Karpas-422 (cell line): ENCODE data around the gene MAPKAP1. TPM values are rescaled to one million over a fixed set of nuclear protein-coding genes. Genes with fewer than 3 reads are reported as not detected.
A peak's percentile ranks its signal among the peaks of the same experiment; 100 is the strongest.

Source experiments
- DNase-seq: peaks from one replicate; pipeline ENCODE4 v3.0.0-alpha.2; 2015
- H2AFZ ChIP-seq: fragments of 200-600 bp; sonication (generic); 2 replicates; pipeline ENCODE4 v1.6.1; 2014; ENCODE audit warnings: antibody characterized with exemption, low read length, mixed read lengths
- H3K27ac ChIP-seq: fragments of 200-600 bp; sonication (generic); 2 replicates; pipeline ENCODE4 v1.5.1; 2014; ENCODE audit warnings: mild to moderate bottlenecking, low read length, moderate library complexity
- H3K27me3 ChIP-seq: fragments of 200-600 bp; sonication (generic); 2 replicates; pipeline ENCODE4 v1.6.1; 2014; ENCODE audit warnings: low read length, mixed read lengths
- H3K36me3 ChIP-seq: fragments of 200-600 bp; sonication (generic); 2 replicates; pipeline ENCODE4 v1.6.1; 2014; ENCODE audit warnings: low read length, mixed read lengths; ENCODE audit not compliant: insufficient read depth
- H3K4me1 ChIP-seq: fragments of 200-600 bp; sonication (generic); 2 replicates; pipeline ENCODE4 v1.6.1; 2014; ENCODE audit warnings: mild to moderate bottlenecking, low read length, mixed read lengths
- H3K4me2 ChIP-seq: fragments of 200-600 bp; sonication (generic); 2 replicates; pipeline ENCODE4 v1.6.1; 2014; ENCODE audit warnings: low read length, low read depth, mild to moderate bottlenecking; ENCODE audit not compliant: poor library complexity, severe bottlenecking
- H3K4me3 ChIP-seq: fragments of 200-600 bp; sonication (generic); 2 replicates; pipeline ENCODE4 v1.5.1; 2014; ENCODE audit warnings: mild to moderate bottlenecking, antibody characterized with exemption, low read length, mixed read lengths
- H3K79me2 ChIP-seq: fragments of 200-600 bp; sonication (generic); 2 replicates; pipeline ENCODE4 v1.6.1; 2014; ENCODE audit warnings: mild to moderate bottlenecking, low read length, mixed read lengths
- H3K9ac ChIP-seq: fragments of 200-600 bp; sonication (generic); 2 replicates; pipeline ENCODE4 v1.6.0; 2014; ENCODE audit warnings: low read length
- H3K9me2 ChIP-seq: fragments of 200-600 bp; sonication (generic), shearing (Covaris generic); replicated peaks from 2 replicates; pipeline ENCODE4 v1.6.0; 2014; ENCODE audit warnings: mild to moderate bottlenecking, low read length, moderate library complexity; ENCODE audit not compliant: insufficient read depth
- H3K9me3 ChIP-seq: fragments of 300-700, 200-600 bp; sonication (generic); 2 replicates; pipeline ENCODE4 v1.6.1; 2014; ENCODE audit warnings: low read length, mixed read lengths
- H4K20me1 ChIP-seq: fragments of 200-600 bp; sonication (generic); 2 replicates; pipeline ENCODE4 v1.6.1; 2014; ENCODE audit warnings: mild to moderate bottlenecking, antibody characterized with exemption, low read length, low read depth; ENCODE audit not compliant: insufficient read depth
- total RNA-seq: library from RNA; depleted of rRNA; stranded (reverse); fragments of >200 nt; shearing (Covaris generic); gene quantifications from 2 replicates; pipeline ENCODE4 v1.2.3, GENCODE V29; 2014; ENCODE audit warnings: low replicate concordance

The MAPKAP1 gene
- total RNA-seq, 1 experiment from 2014 or later: 62.8 TPM

DNA sequence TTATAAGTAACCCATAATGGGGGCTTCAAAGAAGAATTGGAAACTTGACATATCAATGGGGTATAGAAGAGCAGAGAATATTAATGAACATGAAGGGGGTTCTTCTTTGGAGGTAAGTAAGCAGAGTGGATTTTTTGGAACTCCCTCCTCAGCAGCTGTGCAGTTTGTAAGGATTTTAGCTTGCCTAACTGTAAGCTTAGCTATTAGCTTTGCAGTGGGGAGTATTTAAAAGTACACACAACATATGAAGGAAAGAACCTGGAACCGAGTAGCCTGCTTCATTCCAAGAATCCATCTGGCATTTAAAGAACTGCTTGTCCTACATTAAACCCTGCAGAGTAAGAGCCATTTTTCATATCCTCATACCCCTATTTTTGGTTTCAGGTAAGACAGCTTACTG is 38.0 kb upstream of the MAPKAP1 start:
- no peaks in the 10 kb centered on the region for H3K9me3 ChIP-seq
- H3K9me2 ChIP-seq: no peaks in the 10 kb centered on the region
- H3K79me2 ChIP-seq: no peaks in the 10 kb centered on the region
- no peak overlapping the region for H3K27ac ChIP-seq
- peak overlapping the region; percentile 39; the same call in 1 of the 2 replicates for H2AFZ ChIP-seq
- peak overlapping the region; percentile 91 for H3K4me2 ChIP-seq
- peaks cover 12% of the 10 kb centered on the region; the same call in 1 of the 2 replicates for H4K20me1 ChIP-seq
- no peaks in the 10 kb centered on the region for H3K27me3 ChIP-seq
- H3K4me3 ChIP-seq: no peak overlapping the region
- no peak overlapping the region for H3K9ac ChIP-seq
- H3K4me1 ChIP-seq: peaks cover 25% of the 10 kb centered on the region
- no peak for DNase-seq
- no peaks in the 10 kb centered on the region for H3K36me3 ChIP-seq

DNA sequence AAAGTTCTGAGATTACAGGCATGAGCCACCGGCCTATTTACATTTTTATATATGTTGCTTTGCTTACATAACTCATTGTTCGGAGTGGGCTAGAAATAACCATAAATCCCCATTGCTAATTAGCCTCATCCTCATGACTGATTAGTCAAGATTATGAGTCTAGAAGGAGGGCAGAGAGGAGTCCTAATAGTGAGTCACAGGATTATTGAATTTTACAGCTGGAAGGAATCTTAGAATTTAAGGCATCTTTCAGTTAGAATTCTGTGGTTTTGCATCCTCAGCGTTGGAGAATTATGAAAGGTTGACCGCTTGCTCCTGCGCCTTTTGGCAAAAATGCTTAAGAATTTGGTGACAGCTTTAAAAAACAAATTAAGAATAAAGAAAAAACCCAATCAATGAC is 37.6 kb upstream of the MAPKAP1 start:
- Histone ChIP-seq H2AFZ (no peak overlapping the region), H3K9me2 (no peaks in the 10 kb centered on the region), H3K79me2 (no peaks in the 10 kb centered on the region), H3K36me3 (no peaks in the 10 kb centered on the region), H3K27ac (no peak overlapping the region), H3K9me3 (no peaks in the 10 kb centered on the region), H3K27me3 (no peaks in the 10 kb centered on the region), H3K4me1 (peaks cover 25% of the 10 kb centered on the region), H3K9ac (no peak overlapping the region), H3K4me3 (no peak overlapping the region), H4K20me1 (peaks cover 12% of the 10 kb centered on the region; the same call in 1 of the 2 replicates), H3K4me2 (no peak overlapping the region)
- DNase-seq: no peak

DNA sequence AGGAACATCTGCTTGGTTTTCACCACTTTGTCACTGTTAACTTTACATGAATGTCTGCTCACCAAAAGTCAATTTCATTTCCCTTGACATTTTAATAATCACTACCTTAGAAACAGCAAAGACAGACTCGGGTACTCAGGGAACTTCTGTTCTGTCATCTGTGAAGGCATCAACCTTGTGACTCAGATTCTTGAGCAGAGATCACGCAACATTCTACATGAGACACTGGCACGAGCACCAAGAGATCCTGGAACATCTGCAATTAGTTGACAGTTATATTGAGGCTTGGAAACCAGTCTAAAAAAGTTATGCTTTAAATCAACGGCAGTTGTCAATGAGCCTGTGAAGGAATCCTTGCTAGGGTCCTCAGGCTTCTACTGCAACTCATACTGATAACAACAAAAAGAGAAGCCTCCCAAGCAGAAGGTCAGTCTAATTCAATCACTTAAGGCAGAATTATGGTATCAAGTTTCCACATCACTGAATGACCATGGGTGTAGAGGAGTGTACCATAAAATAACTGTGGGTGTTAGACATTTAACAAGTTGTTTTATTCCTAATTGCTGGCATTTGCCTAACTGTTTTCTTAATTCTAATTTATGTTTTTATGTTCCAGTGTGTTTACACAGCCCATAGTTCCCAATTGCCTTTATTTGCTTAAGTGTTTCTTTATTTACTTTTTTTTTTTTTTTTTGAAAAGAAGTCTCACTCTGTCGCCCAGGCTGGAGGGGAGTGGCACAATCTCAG is 36.8 kb upstream of the MAPKAP1 start:
- Histone ChIP-seq H3K4me3 (no peak overlapping the region), H3K27me3 (no peaks in the 10 kb centered on the region), H3K79me2 (no peaks in the 10 kb centered on the region), H3K4me1 (peaks cover 25% of the 10 kb centered on the region), H3K27ac (no peak overlapping the region), H3K4me2 (no peak overlapping the region), H3K36me3 (no peaks in the 10 kb centered on the region), H3K9me2 (no peaks in the 10 kb centered on the region), H2AFZ (no peak overlapping the region), H4K20me1 (peaks cover 11% of the 10 kb centered on the region; the same call in 1 of the 2 replicates), H3K9me3 (no peaks in the 10 kb centered on the region), H3K9ac (no peak overlapping the region)
- no peak for DNase-seq

DNA sequence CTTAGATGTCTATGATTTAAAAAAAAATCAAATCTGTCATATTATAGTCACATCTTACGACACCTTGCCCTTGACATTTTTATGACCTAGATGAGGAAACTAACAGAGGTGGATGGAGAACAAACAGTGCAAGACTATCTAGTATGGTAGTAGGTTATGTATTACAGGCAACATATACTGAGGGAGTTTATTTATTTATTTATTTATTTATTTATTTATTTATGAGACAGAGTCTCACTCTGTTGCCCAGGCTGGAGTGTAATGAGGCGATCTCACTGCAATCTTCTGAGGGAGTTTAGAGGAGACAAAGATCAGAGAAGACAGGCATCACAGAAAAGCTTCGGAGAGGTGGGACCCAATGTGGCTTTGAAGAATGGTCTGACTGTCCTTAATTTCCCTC is 35.6 kb upstream of the MAPKAP1 start:
- no peaks in the 10 kb centered on the region for H3K79me2 ChIP-seq
- no peak for DNase-seq
- no peaks in the 10 kb centered on the region for H3K9me3 ChIP-seq
- no peak overlapping the region for H3K4me3 ChIP-seq
- 0 out of 2 replicates have a peak, but pooled peaks cover 3% of the 10 kb centered on the region for H4K20me1 ChIP-seq
- H3K4me2 ChIP-seq: no peak overlapping the region
- H3K9me2 ChIP-seq: no peaks in the 10 kb centered on the region
- H3K36me3 ChIP-seq: no peaks in the 10 kb centered on the region
- H3K4me1 ChIP-seq: peaks cover 18% of the 10 kb centered on the region
- H3K27ac ChIP-seq: no peak overlapping the region
- H3K9ac ChIP-seq: no peak overlapping the region
- H3K27me3 ChIP-seq: no peaks in the 10 kb centered on the region
- H2AFZ ChIP-seq: no peak overlapping the region

DNA sequence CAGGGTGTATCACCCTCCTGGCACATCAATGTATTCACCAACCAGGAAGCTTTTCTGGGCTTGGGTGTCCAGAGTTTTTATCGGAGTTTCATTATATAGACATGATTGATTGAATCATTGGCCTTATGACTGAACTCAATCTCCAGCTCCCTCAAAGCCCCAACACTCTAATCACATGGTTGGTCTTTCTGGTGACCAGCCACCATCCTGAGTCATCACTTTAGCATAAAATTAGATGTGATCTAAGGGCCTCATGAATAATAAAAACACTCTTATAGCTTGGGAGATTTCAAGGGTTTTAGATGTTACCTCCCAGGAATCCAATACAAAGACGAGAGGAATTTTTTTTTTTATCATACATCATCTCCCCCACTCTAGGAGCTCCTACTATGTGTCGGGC is 32.4 kb upstream of the MAPKAP1 start:
- no peaks in the 10 kb centered on the region for H3K79me2 ChIP-seq
- 0 out of 2 replicates have a peak, but pooled peaks cover 3% of the 10 kb centered on the region for H4K20me1 ChIP-seq
- no peak overlapping the region for H2AFZ ChIP-seq
- no peaks in the 10 kb centered on the region for H3K9me2 ChIP-seq
- no peaks in the 10 kb centered on the region for H3K4me1 ChIP-seq
- no peak overlapping the region for H3K4me2 ChIP-seq
- no peaks in the 10 kb centered on the region for H3K36me3 ChIP-seq
- DNase-seq: no peak
- H3K9me3 ChIP-seq: no peaks in the 10 kb centered on the region
- H3K9ac ChIP-seq: no peak overlapping the region
- no peak overlapping the region for H3K27ac ChIP-seq
- H3K4me3 ChIP-seq: no peak overlapping the region
- no peaks in the 10 kb centered on the region for H3K27me3 ChIP-seq

DNA sequence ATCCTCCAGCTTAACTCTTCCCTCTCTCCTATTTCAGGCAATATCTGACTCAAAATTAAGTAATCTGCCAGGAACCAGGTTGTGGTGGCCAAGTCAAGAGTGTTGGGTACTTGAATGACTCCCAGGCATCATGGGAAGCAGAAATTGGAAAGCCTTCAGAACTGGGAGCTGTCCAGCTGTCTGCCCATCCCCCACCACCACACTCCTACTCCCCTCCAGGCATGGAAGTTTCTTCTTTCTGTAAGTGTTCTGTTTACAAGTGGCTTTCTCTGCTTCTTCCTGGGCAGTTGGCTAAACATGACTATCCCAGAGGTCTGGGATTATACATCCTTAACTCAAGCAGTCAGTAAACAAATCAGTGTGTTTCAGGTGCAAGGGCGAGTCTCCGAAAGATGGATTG is 25.6 kb upstream of the MAPKAP1 start:
- no peaks in the 10 kb centered on the region for H3K9me2 ChIP-seq
- H3K36me3 ChIP-seq: no peaks in the 10 kb centered on the region
- no peak overlapping the region for H2AFZ ChIP-seq
- H3K27me3 ChIP-seq: no peaks in the 10 kb centered on the region
- H3K4me3 ChIP-seq: no peak overlapping the region
- H3K27ac ChIP-seq: no peak overlapping the region
- H4K20me1 ChIP-seq: no peaks in the 10 kb centered on the region
- no peaks in the 10 kb centered on the region for H3K4me1 ChIP-seq
- no peaks in the 10 kb centered on the region for H3K79me2 ChIP-seq
- no peak overlapping the region for H3K4me2 ChIP-seq
- DNase-seq: no peak
- H3K9me3 ChIP-seq: no peaks in the 10 kb centered on the region
- no peak overlapping the region for H3K9ac ChIP-seq

DNA sequence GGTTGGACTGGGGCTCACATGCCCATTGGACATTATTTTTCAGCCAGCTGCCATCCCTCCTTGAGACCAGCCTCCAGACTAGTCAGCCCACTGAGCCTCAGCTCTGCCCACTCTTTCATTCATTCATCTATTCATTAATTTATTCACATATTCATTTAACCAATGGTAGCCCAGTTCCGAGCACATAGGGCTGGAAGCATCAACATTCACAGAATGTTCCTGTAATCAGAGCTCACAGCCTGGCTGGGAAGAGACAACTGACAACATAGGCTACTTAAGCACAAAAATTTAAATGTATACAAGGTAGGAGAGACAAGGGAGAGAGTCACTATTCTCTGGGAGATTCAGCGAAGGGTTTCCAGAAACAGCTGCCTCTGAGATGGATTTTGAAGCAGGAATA is 23.2 kb upstream of the MAPKAP1 start:
- Histone ChIP-seq H3K27ac (no peak overlapping the region), H4K20me1 (no peaks in the 10 kb centered on the region), H3K9me3 (no peaks in the 10 kb centered on the region), H2AFZ (no peak overlapping the region), H3K9me2 (no peaks in the 10 kb centered on the region), H3K4me1 (no peaks in the 10 kb centered on the region), H3K9ac (no peak overlapping the region), H3K36me3 (no peaks in the 10 kb centered on the region), H3K79me2 (no peaks in the 10 kb centered on the region), H3K4me3 (no peak overlapping the region), H3K4me2 (no peak overlapping the region), H3K27me3 (no peaks in the 10 kb centered on the region)
- DNase-seq: no peak

DNA sequence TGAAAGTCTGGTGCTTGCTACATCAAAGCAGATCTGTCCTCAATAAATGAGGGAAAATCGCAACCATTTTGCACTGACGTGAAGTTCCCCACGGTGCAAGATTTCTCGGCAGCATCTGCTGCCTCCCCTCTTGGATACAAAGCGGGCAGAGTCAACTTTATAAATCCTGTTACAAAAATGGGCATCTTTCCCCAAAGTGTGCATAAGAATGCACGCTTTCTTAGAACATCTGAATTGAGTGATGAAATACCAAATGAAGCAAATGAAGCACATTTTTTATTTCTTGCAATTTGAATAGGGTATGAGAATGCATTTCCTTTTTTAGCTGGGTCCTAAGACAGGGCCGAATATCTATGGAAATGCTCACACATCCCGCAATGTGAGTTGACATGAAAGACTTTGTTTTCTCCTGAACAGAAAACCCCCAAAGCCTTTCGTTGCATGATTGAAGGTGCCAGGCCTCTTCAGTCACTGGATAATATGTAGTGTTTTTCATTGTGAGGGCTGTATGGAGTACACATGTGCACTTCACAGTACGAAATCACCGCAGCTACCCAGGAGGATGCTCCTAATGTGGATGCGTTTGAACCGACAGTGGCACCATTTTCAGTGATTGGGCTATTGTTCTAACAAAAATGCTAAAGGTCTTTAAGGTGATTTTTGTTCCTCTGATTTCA is 19.6 kb upstream of the MAPKAP1 start:
- no peak overlapping the region for H3K9ac ChIP-seq
- H3K9me3 ChIP-seq: no peaks in the 10 kb centered on the region
- no peaks in the 10 kb centered on the region for H4K20me1 ChIP-seq
- DNase-seq: no peak
- no peak overlapping the region for H3K27ac ChIP-seq
- no peaks in the 10 kb centered on the region for H3K4me1 ChIP-seq
- no peaks in the 10 kb centered on the region for H3K27me3 ChIP-seq
- H3K79me2 ChIP-seq: no peaks in the 10 kb centered on the region
- H3K4me3 ChIP-seq: no peak overlapping the region
- no peak overlapping the region for H2AFZ ChIP-seq
- no peak overlapping the region for H3K4me2 ChIP-seq
- H3K9me2 ChIP-seq: no peaks in the 10 kb centered on the region
- no peaks in the 10 kb centered on the region for H3K36me3 ChIP-seq
